AG09309 (cell line): ENCODE data around the gene ARF5.

ENCODE experiments used
- DNase-seq: peaks from one replicate; pipeline ENCODE4 v3.0.0-alpha.2; 2010; ENCODE audit warnings: low read depth
- H3K4me3 ChIP-seq: 2 replicates; pipeline ENCODE4 v1.5.1; 2011; ENCODE audit warnings: mild to moderate bottlenecking, low read depth, low read length, moderate library complexity; ENCODE audit not compliant: control insufficient read depth
- TF ChIP-seq, protein P1 (sequence below): IDR thresholded peaks from 2 replicates; pipeline ENCODE4 v1.5.1; 2011; ENCODE audit warnings: mild to moderate bottlenecking, low read depth, low read length, inconsistent platforms; ENCODE audit not compliant: insufficient read depth, control insufficient read depth; ENCODE audit errors: missing control alignments

ARF5 gene

GRCh38 chr7:127616724-127617123, 28.5 kb downstream of the ARF5 start:
- TF ChIP-seq, protein P1, sequence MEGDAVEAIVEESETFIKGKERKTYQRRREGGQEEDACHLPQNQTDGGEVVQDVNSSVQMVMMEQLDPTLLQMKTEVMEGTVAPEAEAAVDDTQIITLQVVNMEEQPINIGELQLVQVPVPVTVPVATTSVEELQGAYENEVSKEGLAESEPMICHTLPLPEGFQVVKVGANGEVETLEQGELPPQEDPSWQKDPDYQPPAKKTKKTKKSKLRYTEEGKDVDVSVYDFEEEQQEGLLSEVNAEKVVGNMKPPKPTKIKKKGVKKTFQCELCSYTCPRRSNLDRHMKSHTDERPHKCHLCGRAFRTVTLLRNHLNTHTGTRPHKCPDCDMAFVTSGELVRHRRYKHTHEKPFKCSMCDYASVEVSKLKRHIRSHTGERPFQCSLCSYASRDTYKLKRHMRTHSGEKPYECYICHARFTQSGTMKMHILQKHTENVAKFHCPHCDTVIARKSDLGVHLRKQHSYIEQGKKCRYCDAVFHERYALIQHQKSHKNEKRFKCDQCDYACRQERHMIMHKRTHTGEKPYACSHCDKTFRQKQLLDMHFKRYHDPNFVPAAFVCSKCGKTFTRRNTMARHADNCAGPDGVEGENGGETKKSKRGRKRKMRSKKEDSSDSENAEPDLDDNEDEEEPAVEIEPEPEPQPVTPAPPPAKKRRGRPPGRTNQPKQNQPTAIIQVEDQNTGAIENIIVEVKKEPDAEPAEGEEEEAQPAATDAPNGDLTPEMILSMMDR: no peak
- DNase-seq: no peak
- H3K4me3 ChIP-seq: no peak overlapping the region

DNA sequence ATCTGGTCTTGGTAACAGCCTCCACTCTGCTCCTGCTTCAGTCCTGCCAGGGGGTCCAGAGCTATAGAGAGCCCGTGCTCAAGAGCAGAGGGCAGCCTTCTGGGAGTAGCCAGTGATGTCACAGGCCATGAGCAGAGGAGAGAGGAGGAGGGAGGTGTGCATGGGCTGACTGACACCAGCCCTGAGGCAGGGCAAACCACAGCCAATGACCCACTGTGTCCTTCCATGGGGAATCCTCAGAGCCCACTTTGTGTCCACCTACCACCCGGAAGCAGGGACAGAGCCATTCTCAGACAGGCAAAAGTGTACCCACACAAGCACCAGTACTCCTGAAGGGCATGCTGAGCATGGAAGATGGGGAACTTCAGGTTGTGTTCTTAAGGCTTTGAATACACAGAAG, 29.8 kb downstream of the ARF5 start, which contains the start of gene PAX4:
TSS of gene PAX4 (minus strand) at position 101 of the 400 bp plus-strand sequence. CDS start 2,214 bp downstream, outside the sequence.
- no peak within 1 kb of the TSS for H3K4me3 ChIP-seq
- no peak for DNase-seq
- TF ChIP-seq, protein P1: no peak

GRCh38 chr7:127618775-127619174, 30.6 kb downstream of the ARF5 start:
- H3K4me3 ChIP-seq: no peak overlapping the region
- no peak for DNase-seq
- TF ChIP-seq, protein P1: no peak

DNA sequence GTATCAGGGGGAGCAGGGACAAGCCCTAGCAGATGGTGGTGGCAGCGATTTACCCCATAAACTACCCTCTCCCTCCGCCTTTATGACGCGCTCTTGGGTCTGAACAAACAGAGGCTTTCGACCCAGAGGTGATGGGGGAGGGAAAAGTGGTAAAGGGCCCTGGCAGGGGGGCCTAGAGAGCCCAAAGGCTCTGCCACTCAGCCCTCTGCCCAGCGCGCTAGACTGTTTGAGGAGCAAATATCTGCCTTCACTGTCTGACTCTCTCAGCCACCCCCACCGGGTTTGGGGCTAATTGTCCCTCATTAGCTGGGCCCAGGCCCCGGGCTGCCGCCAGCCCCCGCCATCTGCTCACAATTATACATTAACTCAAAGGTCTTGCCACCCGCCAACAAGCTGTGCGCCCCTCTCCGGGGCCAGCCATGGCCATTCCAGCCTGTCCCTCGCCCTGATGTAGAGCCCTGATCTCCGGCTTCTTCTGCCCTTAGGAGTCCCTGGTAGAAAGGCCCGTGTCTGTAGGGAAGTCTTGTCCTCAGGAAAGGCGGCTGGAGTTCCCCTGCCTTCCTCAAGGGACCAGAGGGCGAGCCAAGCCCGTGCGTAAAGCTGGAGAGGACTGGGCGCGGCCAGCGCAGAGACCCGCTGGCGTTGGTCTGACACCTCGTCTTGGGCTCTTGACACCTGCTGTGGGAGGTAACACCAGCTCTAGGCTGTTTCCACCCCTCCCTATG, 31.6 kb downstream of the ARF5 start:
- TF ChIP-seq, protein P1: no peak
- no peak for DNase-seq
- no peak overlapping the region for H3K4me3 ChIP-seq

- TF ChIP-seq, protein P1: no peak
- H3K4me3 ChIP-seq: no peak overlapping the region
- no peak for DNase-seq
Observed at GRCh38 chr7:127620406-127621233, 32.4 kb downstream of the ARF5 start.

DNA sequence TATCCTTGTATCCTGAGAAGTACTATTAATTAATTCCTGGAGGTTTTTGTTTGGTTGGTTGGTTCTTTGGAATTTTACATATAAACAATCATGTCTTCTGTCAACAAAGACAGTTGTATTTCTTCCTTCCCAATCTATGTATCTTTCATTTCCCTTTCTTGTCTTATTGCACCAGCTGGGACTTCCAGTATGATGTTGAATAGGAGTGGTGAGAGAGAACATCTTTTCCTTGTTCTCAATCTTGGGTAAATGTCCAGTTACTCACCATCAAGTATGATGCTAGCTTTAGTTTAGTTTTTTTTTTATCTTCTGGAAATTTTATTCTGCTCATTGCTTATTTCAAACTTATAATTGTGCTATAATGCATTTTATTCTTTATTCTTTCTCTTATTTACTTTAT, 37.1 kb downstream of the ARF5 start:
- TF ChIP-seq, protein P1: no peak
- H3K4me3 ChIP-seq: no peak overlapping the region
- no peak for DNase-seq
